Esophagus muscularis mucosa (tissue), 4 donors: Measurements from ENCODE around the gene MFSD12.

Source experiments
- EP300 ChIP-seq: sonication (generic); formaldehyde crosslinking; IDR thresholded peaks from one replicate; pipeline ENCODE4 v1.6.1; 2017; ENCODE audit warnings: antibody characterized with exemption
- POLR2A ChIP-seq: fragments of 450-650 bp; IDR thresholded peaks from one replicate; pipeline ENCODE4 v1.6.1; 2017; ENCODE audit warnings: antibody characterized with exemption, moderate library complexity, mild to moderate bottlenecking, low read depth
- POLR2AphosphoS5 ChIP-seq, 2 donors: sonication (generic); formaldehyde crosslinking; IDR thresholded peaks; one replicate each; pipeline ENCODE4 v1.6.1; 2017; ENCODE audit warnings: antibody characterized with exemption in 2 of 2
- TF ChIP-seq, protein P1 (sequence below), 3 experiments: fragments of 200-600 bp in 2 of 3; fragments of 450-650 bp in 1 of 3; sonication (generic) in 2 of 3; IDR thresholded peaks; one replicate each; pipeline ENCODE4 v1.5.1; 2017 to 2019; ENCODE audit warnings: antibody characterized with exemption in 3 of 3, mild to moderate bottlenecking in 2 of 3, moderate library complexity in 1 of 3

DNA sequence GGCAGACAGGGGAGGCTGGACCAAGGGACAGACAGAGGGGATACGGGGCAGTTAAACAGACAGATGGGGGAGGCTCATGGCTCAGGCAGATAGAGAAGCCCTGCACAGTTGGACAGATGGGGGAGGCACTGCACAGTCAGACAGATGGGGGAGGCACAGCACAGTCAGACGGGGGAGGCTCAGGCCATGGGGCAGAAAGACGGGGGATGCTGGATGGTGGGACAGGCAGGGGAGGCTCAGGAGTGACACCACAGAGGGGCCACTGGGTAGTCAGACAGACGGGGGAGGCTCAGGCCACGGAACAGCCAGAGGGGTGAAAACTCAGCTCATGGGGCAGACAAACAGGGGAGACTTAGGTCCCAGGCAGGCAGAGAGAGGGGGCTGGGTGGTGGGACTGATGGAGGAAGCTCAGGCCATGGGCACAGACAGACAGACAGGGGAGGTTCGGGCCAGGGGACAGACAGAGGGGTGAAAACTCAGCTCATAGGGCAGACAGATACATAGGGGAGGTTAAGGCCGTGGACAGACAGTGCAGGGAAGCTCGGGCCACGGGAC is 886 bp downstream of the MFSD12 start:
- TF ChIP-seq, protein P1, sequence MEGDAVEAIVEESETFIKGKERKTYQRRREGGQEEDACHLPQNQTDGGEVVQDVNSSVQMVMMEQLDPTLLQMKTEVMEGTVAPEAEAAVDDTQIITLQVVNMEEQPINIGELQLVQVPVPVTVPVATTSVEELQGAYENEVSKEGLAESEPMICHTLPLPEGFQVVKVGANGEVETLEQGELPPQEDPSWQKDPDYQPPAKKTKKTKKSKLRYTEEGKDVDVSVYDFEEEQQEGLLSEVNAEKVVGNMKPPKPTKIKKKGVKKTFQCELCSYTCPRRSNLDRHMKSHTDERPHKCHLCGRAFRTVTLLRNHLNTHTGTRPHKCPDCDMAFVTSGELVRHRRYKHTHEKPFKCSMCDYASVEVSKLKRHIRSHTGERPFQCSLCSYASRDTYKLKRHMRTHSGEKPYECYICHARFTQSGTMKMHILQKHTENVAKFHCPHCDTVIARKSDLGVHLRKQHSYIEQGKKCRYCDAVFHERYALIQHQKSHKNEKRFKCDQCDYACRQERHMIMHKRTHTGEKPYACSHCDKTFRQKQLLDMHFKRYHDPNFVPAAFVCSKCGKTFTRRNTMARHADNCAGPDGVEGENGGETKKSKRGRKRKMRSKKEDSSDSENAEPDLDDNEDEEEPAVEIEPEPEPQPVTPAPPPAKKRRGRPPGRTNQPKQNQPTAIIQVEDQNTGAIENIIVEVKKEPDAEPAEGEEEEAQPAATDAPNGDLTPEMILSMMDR (IDR thresholded peaks at IDR 0.05) = no peak
- TF ChIP-seq POLR2A = no peak
- TF ChIP-seq POLR2AphosphoS5 (IDR thresholded peaks at IDR 0.05) = no peak
- TF ChIP-seq EP300 = no peak
